ENCODE data around the gene LENG1. TPM values are rescaled to one million over a fixed set of nuclear protein-coding genes. Genes with fewer than 3 reads are reported as not detected.

LENG1 gene
- total and polyA plus RNA-seq, 2 experiments from 2014 or later = 6.9 to 10.2 TPM

DNA sequence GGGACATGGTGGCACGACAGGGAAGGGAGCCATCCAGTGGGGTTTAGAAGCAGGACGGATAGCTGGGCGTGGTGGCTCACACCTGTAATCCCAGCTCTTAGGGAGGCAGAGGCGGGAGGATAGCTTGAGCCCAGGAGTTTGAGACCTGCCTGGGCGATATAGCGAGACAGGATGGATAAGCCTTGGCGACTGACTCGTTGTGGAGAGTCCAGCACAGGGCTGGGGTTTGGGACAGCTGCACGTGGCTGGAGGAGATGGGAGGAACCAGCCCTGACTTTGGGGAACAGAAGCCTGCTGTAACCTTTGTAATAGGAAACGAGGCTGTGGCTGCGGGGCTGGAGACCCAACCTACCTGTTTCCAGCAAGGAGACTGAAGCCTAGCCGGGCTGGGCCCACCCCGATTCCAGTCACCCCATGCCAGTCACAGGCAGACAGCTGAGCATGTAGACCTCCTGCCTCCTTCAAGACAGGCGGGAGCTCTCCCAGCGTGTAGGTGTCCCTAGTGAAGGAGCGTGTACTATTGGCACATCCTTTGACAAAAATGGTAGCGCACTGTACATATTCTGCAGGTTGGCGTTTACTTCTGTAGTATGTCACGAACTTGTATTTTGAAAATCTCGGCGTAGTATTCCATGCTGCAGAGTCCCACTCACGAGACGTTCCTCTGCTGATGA lies 8.0 kb downstream of the LENG1 start:
- Histone ChIP-seq H3K4me2 (ENCODE audit: unreplicated experiment) (no peak overlapping the region), H3K4me3 (no peak overlapping the region), H2AFZ (no peak overlapping the region), H4K20me1 (ENCODE audit: insufficient read depth) (no peaks in the 10 kb centered on the region), H3K4me1 (ENCODE audit: insufficient read depth) (peaks cover 10% of the 10 kb centered on the region), H3K36me3 (ENCODE audit: low read depth) (peaks cover 22% of the 10 kb centered on the region; the same call in 1 of the 2 replicates), H3K9ac (no peak overlapping the region), H3K79me2 (ENCODE audit: insufficient read depth) (peaks cover 7% of the 10 kb centered on the region; the same call in 1 of the 2 replicates), H3K9me3 (ENCODE audit: low read depth) (no peaks in the 10 kb centered on the region), H3K9me2 (ENCODE audit: insufficient read depth) (no peaks in the 10 kb centered on the region), H3K27ac (no peak overlapping the region), H3F3A (ENCODE audit: insufficient read depth) (peaks cover 13% of the 10 kb centered on the region), H3K27me3 (replicated peaks; ENCODE audit: insufficient read depth) (no peaks in the 10 kb centered on the region)
- 89 to 91% methylated on average over 23 of the region's 23 CpGs for WGBS, 2 experiments (ENCODE audit: low coverage in 1 of 2, low lambda C conversion rate in 2 of 2, missing lambda C conversion rate in 2 of 2)
- no peak for TF ChIP-seq EZH2phosphoT487 (IDR thresholded peaks at IDR 0.05; ENCODE audit: insufficient read depth, low read depth)
- no peak for TF ChIP-seq EZH2 (IDR thresholded peaks at IDR 0.05; ENCODE audit: insufficient read depth, poor library complexity, severe bottlenecking)
- in situ Hi-C loops (cut with MboI) = no loop called here
- no peak for DNase-seq

DNA sequence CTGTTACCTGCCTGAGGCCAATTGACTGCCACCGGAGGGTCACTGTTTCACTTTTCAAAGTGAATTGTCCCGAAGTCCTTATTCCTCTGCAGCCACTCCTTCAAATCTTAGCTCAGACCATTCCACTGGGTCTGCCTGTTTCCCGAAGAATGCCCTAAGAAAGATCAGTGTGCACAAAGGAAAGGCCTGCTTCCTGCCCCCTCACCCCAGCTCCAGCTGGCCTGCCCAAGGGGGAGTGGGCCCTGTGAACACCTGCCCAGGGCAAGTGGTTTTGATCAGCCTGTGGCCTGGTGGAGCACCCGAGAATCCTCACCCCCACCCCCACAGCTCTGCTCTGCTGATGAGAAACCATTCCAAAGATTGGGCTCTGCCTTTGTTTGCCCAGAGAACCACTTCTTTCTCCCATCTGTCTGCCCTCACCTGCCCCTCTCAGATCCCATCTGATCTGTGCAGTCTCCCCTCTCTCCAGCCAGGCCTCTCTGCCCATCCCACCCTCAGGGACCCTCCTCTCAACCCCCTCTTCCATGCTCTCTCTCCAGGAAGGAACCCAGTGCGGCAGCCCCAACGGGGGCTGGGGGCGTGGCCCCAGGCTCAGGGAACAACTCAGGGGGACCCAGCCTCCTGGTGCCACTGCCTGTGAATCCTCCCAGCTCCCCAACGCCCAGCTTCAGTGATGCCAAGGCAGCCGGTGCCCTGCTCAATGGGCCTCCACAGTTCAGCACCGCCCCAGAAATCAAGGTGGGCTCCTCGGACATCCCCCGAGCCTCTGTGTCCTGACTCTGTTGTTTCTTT lies 10.3 kb downstream of the LENG1 start:
- Histone ChIP-seq H3F3A (ENCODE audit: insufficient read depth) (peaks cover 10% of the 10 kb centered on the region), H3K9me2 (ENCODE audit: insufficient read depth) (no peaks in the 10 kb centered on the region), H3K27ac (no peak overlapping the region), H3K9me3 (ENCODE audit: low read depth) (no peaks in the 10 kb centered on the region), H2AFZ (no peak overlapping the region), H4K20me1 (ENCODE audit: insufficient read depth) (no peaks in the 10 kb centered on the region), H3K9ac (no peak overlapping the region), H3K27me3 (replicated peaks; ENCODE audit: insufficient read depth) (no peaks in the 10 kb centered on the region), H3K4me1 (ENCODE audit: insufficient read depth) (peaks cover 3% of the 10 kb centered on the region), H3K79me2 (ENCODE audit: insufficient read depth) (peaks cover 10% of the 10 kb centered on the region; the same call in 1 of the 2 replicates), H3K36me3 (ENCODE audit: low read depth) (peaks cover 11% of the 10 kb centered on the region), H3K4me3 (no peak overlapping the region), H3K4me2 (ENCODE audit: unreplicated experiment) (no peak overlapping the region)
- DNase-seq = no peak
- TF ChIP-seq EZH2phosphoT487 (IDR thresholded peaks at IDR 0.05; ENCODE audit: insufficient read depth, low read depth) (no peak), EZH2 (IDR thresholded peaks at IDR 0.05; ENCODE audit: insufficient read depth, poor library complexity, severe bottlenecking) (no peak)
- in situ Hi-C loops (cut with MboI) = no loop called here
- 73 to 74% methylated on average over 12 of the region's 12 CpGs for WGBS, 2 experiments (ENCODE audit: low coverage in 1 of 2, low lambda C conversion rate in 2 of 2, missing lambda C conversion rate in 2 of 2)

DNA sequence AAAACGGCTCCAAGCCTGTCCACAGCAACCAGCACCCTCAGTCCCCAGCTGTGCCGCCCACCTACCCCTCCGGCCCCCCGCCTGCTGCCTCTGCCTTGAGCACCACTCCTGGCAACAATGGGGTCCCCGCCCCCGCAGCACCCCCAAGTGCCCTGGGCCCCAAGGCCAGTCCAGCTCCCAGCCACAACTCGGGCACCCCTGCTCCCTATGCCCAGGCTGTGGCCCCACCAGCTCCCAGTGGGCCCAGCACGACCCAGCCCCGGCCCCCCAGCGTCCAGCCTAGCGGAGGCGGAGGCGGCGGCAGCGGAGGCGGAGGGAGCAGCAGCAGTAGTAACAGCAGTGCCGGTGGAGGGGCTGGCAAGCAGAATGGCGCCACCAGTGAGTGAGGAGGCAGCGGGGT lies 11.4 kb downstream of the LENG1 start:
- WGBS, 2 experiments (ENCODE audit: low coverage in 1 of 2, low lambda C conversion rate in 2 of 2, missing lambda C conversion rate in 2 of 2) = 75 to 83% methylated on average over 12 to 19 of the region's 19 CpGs

DNA sequence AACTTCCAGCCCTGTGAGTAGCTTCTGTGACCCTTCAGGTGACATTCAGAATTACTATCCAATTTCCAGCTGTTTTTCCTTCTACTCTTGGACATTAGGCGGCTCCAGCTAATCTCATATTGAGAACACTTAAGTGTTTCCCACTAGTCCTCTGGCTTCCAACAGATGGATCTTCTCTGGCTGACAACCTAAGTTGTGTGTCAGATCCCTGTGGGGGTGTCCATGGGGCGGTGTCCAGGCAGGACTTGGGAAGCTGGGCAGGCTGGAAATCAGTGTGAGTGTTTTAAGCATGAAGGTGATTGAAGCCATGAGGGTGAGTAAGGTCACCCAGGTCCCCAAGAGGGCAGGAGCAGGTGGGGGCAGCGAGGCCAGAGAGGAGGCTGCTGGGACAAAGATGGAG lies 11.8 kb downstream of the LENG1 start:
- in situ Hi-C loops (cut with MboI) = no loop called here
- Histone ChIP-seq H3K36me3 (ENCODE audit: low read depth) (peaks cover 19% of the 10 kb centered on the region), H3K9me3 (ENCODE audit: low read depth) (no peaks in the 10 kb centered on the region), H3K9ac (no peak overlapping the region), H2AFZ (no peak overlapping the region), H3K9me2 (ENCODE audit: insufficient read depth) (no peaks in the 10 kb centered on the region), H3K4me1 (ENCODE audit: insufficient read depth) (peaks cover under 1% of the 10 kb centered on the region; the same call in 1 of the 2 replicates), H4K20me1 (ENCODE audit: insufficient read depth) (no peaks in the 10 kb centered on the region), H3K79me2 (ENCODE audit: insufficient read depth) (peaks cover 25% of the 10 kb centered on the region), H3K4me2 (ENCODE audit: unreplicated experiment) (no peak overlapping the region), H3K27me3 (replicated peaks; ENCODE audit: insufficient read depth) (no peaks in the 10 kb centered on the region), H3K27ac (no peak overlapping the region), H3K4me3 (no peak overlapping the region), H3F3A (ENCODE audit: insufficient read depth) (no peaks in the 10 kb centered on the region)
- no peak for DNase-seq
- TF ChIP-seq EZH2 (IDR thresholded peaks at IDR 0.05; ENCODE audit: insufficient read depth, poor library complexity, severe bottlenecking) (no peak), EZH2phosphoT487 (IDR thresholded peaks at IDR 0.05; ENCODE audit: insufficient read depth, low read depth) (no peak)
- 94 to 98% methylated on average over 3 of the region's 3 CpGs for WGBS, 2 experiments (ENCODE audit: low coverage in 1 of 2, low lambda C conversion rate in 2 of 2, missing lambda C conversion rate in 2 of 2)

More for the DNA sequence above, 11.4 kb downstream of the LENG1 start:
- peaks cover 20% of the 10 kb centered on the region for H3K79me2 ChIP-seq (ENCODE audit: insufficient read depth)
- TF ChIP-seq EZH2phosphoT487 (IDR thresholded peaks at IDR 0.05; ENCODE audit: insufficient read depth, low read depth) (no peak), EZH2 (IDR thresholded peaks at IDR 0.05; ENCODE audit: insufficient read depth, poor library complexity, severe bottlenecking) (no peak)
- DNase-seq = no peak
- H3K27me3 ChIP-seq (replicated peaks; ENCODE audit: insufficient read depth) = no peaks in the 10 kb centered on the region
- H3F3A ChIP-seq (ENCODE audit: insufficient read depth) = no peaks in the 10 kb centered on the region; the same call in 1 of the 2 replicates
- no peak overlapping the region for H2AFZ ChIP-seq
- H4K20me1 ChIP-seq (ENCODE audit: insufficient read depth) = no peaks in the 10 kb centered on the region
- no peak overlapping the region for H3K4me3 ChIP-seq
- H3K4me2 ChIP-seq (ENCODE audit: unreplicated experiment) = no peak overlapping the region
- H3K9me2 ChIP-seq (ENCODE audit: insufficient read depth) = no peaks in the 10 kb centered on the region
- H3K36me3 ChIP-seq (ENCODE audit: low read depth) = peaks cover 17% of the 10 kb centered on the region
- H3K9me3 ChIP-seq (ENCODE audit: low read depth) = no peaks in the 10 kb centered on the region
- H3K9ac ChIP-seq = no peak overlapping the region
- H3K4me1 ChIP-seq (ENCODE audit: insufficient read depth) = no peaks in the 10 kb centered on the region
- no peak overlapping the region for H3K27ac ChIP-seq
- in situ Hi-C loops (cut with MboI) = no loop called here

All from GM23248 (cell line).